Right lobe of liver (tissue), 6 donors: ENCODE measurements around the gene DEPDC5. TPM values are rescaled to one million over a fixed set of nuclear protein-coding genes. Genes with fewer than 3 reads are reported as not detected.

ENCODE experiments used
- ATAC-seq, 4 donors: fragments of 200-7000 bp; cut with Tn5 transposase; one replicate each; pipeline ENCODE4 v1.9.1; 2020; ENCODE audit warnings: mild to moderate bottlenecking in 4 of 4, moderate library complexity in 4 of 4
- DNase-seq, 3 donors: peaks; one replicate each; pipeline ENCODE4 v3.0.0-alpha.2; 2020
- H3K27ac ChIP-seq, 3 donors: fragments of 200-600 bp; one replicate each; pipeline ENCODE4 v1.8.0; 2022
- H3K27me3 ChIP-seq, 2 donors: fragments of 200-600 bp; one replicate each; pipeline ENCODE4 v1.8.0; 2022
- H3K36me3 ChIP-seq, 4 donors: fragments of 200-600 bp; sonication (generic) in 1 of 4; one replicate each; pipeline versions ENCODE4 v1.5.1 to v1.8.0; 2017 to 2022; ENCODE audit warnings: control low read depth in 1 of 4
- H3K4me1 ChIP-seq, 4 donors: fragments of 200-600 bp; sonication (generic) in 1 of 4; one replicate each; pipeline versions ENCODE4 v1.5.1 to v1.8.0; 2017 to 2022; ENCODE audit warnings: control low read depth in 1 of 4
- H3K4me3 ChIP-seq, 3 donors: fragments of 200-600 bp; one replicate each; pipeline ENCODE4 v1.8.0; 2022
- H3K9me3 ChIP-seq, 4 donors: fragments of 200-600 bp; sonication (generic) in 1 of 4; one replicate each; pipeline versions ENCODE4 v1.5.1 to v1.8.0; 2017 to 2022; ENCODE audit warnings: control low read depth in 1 of 4
- POLR2A ChIP-seq: fragments of 450-650 bp; IDR thresholded peaks from one replicate; pipeline ENCODE4 v1.6.1; 2017; ENCODE audit warnings: antibody characterized with exemption, mild to moderate bottlenecking
- WGBS: methylation state at CpG from one replicate; pipeline ENCODE4 v1.1.6; 2018; ENCODE audit warnings: low coverage, low lambda C conversion rate; ENCODE audit not compliant: insufficient coverage; ENCODE audit errors: missing lambda C conversion rate; 5-methylcytosine and 5-hydroxymethylcytosine counted together
- intact Hi-C, 2 donors: fragments of 100-400 bp; cut with DNase I; formaldehyde crosslinking; loops; one replicate each; pipeline versions ENCODE4 v1.11.2 to v1.14.1; 2022
- total RNA-seq, 6 experiments: library from RNA; depleted of rRNA in 2 of 6; stranded (reverse); fragments of >200 nt in 2 of 6; fragmentation: NEBNext Ultra II Directional in 3 of 6; extraction: Animal tissue kit (Norgen Biotek cat#: 25700) in 3 of 6; gene quantifications; one replicate each; pipeline versions ENCODE4 v1.1.0 to v1.2.4, GENCODE V29; 2016 to 2023
- TF ChIP-seq, protein P1 (sequence below), 4 donors: fragments of 200-600 bp in 3 of 4; fragments of 450-650 bp in 1 of 4; IDR thresholded peaks; one replicate each; pipeline versions ENCODE4 v1.5.1 to v1.8.0; 2016 to 2022; ENCODE audit warnings: antibody characterized with exemption in 4 of 4, mild to moderate bottlenecking in 2 of 4
- donor health status: DM: no; HTN: yes; CAD: no.
- donor health status: DM: no; HTN: no; CAD: no.
- donor health status: DM: no; HTN: no; CAD: no.
- donor health status: DM: no; HTN: yes; CAD: no.
- donor health status: DM: no; HTN: yes; CAD: no.

Gene DEPDC5
- total RNA-seq, 6 experiments from 2014 or later, result 9.1 to 22.9 (median 14.6) TPM

DNA sequence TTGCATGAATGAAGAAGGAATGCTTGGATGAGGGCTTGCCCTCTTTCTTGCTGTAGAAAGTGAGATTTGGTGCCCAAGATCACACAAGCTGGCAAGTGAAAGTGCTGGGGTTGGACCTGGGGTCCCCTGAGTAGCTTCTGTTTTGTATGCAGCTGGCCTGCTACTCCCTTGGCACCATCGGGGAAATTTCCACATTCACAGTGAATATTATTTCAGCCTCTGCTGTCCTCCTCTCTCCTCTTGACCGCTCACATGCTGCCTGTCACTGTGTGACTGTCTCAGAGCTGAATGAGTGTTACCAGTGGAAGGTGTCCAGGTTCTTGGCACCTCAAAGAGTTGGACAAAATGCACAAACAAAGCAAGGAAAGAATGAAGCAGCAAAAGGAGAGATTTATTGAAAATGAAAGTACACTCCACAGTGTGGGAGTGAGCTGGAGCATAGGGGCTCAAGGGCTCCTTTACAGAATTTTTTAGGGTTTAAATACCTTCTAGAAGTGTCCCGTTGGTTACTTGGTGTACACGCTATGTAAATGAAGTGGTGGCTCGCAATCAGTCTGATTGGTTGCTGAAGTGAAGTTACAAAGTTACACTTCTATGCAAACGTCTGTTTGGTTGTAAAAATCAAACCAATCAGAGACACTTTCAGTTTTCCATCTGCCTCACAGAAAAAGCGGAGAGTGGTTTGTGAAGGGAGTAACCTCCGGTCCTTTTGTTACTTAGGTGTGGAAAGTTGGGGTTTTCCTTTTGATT, 87.4 kb downstream of the DEPDC5 start:
- ATAC-seq, result peak in 3 of 4 donors; percentile 20 to 60 (median 40)
- Histone ChIP-seq H3K4me3 (no peak overlapping the region), H3K9me3 (no peaks in the 10 kb centered on the region), H3K27me3 (no peaks in the 10 kb centered on the region), H3K27ac (no peak overlapping the region), H3K36me3 (peaks cover 0 to 69% (median 16%) of the 10 kb centered on the region in 4 donors), H3K4me1 (peaks cover 0 to 6% (median 0%) of the 10 kb centered on the region in 4 donors)
- TF ChIP-seq POLR2A, result no peak
- TF ChIP-seq, protein P1, sequence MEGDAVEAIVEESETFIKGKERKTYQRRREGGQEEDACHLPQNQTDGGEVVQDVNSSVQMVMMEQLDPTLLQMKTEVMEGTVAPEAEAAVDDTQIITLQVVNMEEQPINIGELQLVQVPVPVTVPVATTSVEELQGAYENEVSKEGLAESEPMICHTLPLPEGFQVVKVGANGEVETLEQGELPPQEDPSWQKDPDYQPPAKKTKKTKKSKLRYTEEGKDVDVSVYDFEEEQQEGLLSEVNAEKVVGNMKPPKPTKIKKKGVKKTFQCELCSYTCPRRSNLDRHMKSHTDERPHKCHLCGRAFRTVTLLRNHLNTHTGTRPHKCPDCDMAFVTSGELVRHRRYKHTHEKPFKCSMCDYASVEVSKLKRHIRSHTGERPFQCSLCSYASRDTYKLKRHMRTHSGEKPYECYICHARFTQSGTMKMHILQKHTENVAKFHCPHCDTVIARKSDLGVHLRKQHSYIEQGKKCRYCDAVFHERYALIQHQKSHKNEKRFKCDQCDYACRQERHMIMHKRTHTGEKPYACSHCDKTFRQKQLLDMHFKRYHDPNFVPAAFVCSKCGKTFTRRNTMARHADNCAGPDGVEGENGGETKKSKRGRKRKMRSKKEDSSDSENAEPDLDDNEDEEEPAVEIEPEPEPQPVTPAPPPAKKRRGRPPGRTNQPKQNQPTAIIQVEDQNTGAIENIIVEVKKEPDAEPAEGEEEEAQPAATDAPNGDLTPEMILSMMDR (IDR thresholded peaks at IDR 0.05), result no peak
- WGBS, result 87% methylated on average over 7 of the region's 8 CpGs
- no peak for DNase-seq
- intact Hi-C loops, result no loop called here

DNA sequence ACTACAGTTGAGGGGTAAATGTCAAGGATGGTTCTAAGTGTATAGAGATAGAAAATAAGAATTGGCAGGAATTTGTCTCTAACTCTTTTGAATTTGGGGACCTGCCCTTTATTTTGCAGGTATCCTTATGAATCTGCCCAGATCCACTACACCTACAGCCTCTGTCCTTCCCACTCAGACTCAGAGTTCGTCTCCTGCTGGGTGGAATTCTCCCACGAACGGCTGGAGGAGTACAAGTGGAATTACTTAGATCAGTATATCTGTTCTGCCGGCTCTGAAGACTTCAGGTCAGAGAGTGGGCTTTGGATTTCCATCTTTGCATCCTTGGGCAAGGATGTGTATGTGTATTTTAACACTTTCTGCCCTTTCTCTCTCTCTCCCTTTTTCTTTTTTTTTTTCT, 89.7 kb downstream of the DEPDC5 start:
- DNase-seq, result no peak
- intact Hi-C loops, result no loop called here
- TF ChIP-seq, protein P1 (IDR thresholded peaks at IDR 0.05), result no peak
- TF ChIP-seq POLR2A, result no peak
- ATAC-seq, result no peak
- no peak overlapping the region for H3K27ac ChIP-seq
- H3K4me3 ChIP-seq, result no peak overlapping the region
- peaks cover 0 to 11% (median 0%) of the 10 kb centered on the region in 4 donors for H3K4me1 ChIP-seq
- peaks cover 7 to 72% (median 18%) of the 10 kb centered on the region in 4 donors for H3K36me3 ChIP-seq
- 85% methylated on average over 4 of the region's 4 CpGs for WGBS
- H3K27me3 ChIP-seq, result no peaks in the 10 kb centered on the region
- H3K9me3 ChIP-seq, result no peaks in the 10 kb centered on the region

DNA sequence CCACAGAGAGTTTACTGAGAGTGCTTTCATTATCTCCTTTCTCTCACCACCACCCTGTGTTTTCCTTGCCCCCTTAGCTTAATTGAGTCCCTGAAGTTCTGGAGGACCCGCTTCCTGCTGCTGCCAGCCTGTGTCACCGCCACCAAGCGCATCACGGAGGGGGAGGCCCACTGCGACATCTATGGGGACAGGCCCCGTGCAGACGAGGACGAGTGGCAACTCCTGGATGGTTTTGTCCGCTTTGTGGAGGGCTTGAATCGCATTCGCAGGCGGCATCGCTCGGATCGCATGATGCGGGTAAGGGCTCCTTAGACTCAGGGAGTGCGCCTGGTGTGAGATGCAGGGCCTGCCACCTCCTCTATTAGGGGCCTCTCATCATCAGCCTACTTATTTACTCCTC, 91.1 kb downstream of the DEPDC5 start:
- intact Hi-C loops, result no loop called here

DNA sequence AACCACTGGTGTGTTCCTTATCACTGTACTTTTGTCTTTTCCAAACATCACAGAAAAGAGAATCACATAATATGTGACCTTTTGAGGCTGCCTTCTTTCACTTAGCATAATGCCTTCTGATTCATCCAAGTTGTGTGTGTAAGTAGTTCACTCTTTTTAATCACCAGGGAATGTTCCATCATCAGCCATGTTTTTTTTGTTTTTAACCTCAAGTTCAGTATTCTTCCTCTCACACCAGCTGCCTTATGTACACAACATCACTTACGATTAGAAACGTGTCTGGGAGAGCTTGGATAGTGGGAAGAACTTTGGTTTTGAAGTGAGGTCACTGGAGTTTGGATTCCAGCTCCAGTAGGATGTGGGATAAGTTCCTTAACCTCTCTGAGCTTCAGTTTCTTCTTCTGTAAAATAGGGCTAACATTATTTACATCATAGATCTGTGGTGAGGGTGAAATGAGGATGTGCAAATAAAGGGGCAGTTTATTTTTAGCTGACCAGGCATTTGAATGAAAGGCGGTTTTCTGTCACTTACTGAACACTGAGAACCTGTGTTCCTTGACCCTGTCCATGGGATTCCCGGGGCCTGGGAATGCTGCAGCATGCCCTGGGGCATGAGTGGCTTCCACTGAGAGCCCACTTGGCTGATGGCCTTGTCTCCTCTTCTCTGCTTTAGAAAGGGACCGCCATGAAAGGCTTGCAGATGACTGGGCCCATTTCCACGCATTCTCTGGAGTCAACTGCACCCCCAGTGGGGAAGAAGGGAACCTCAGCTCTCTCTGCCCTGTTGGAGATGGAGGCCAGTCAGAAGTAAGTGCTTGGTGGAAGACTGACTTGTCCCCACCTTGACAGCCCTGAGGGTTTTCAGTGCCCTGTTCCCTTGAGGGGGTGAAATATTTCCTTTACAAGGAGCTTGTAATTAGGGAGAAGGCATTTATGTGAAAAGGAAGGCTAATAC, 92.6 kb downstream of the DEPDC5 start:
- WGBS, result 71% methylated on average over 6 of the region's 6 CpGs

More for the DNA sequence above, 91.1 kb downstream of the DEPDC5 start:
- Histone ChIP-seq H3K4me1 (peaks cover 0 to 11% (median 0%) of the 10 kb centered on the region in 4 donors), H3K27me3 (no peaks in the 10 kb centered on the region), H3K4me3 (no peak overlapping the region), H3K9me3 (no peaks in the 10 kb centered on the region), H3K36me3 (peaks cover 6 to 73% (median 23%) of the 10 kb centered on the region in 4 donors), H3K27ac (no peak overlapping the region)
- 98% methylated on average over 7 of the region's 17 CpGs for WGBS
- DNase-seq (no peak), ATAC-seq (no peak)
- no peak for TF ChIP-seq POLR2A
- TF ChIP-seq, protein P1 (IDR thresholded peaks at IDR 0.05), result no peak

More for the DNA sequence above, 92.6 kb downstream of the DEPDC5 start:
- H3K9me3 ChIP-seq, result no peaks in the 10 kb centered on the region
- peaks cover 0 to 5% (median 0%) of the 10 kb centered on the region in 4 donors for H3K4me1 ChIP-seq
- DNase-seq (no peak), ATAC-seq (peak; percentile 35 to 52 (median 42))
- H3K36me3 ChIP-seq, result peaks cover 4 to 82% (median 26%) of the 10 kb centered on the region in 4 donors
- intact Hi-C loops, result no loop called here
- no peak overlapping the region for H3K4me3 ChIP-seq
- H3K27me3 ChIP-seq, result no peaks in the 10 kb centered on the region
- TF ChIP-seq POLR2A, result no peak
- TF ChIP-seq, protein P1 (IDR thresholded peaks at IDR 0.05), result peak in 3 of 4 donors; percentile 12 to 28 (median 23)
- no peak overlapping the region for H3K27ac ChIP-seq
